KOPT-K1 (cell line): ENCODE data around the gene C2CD3.
A peak's percentile ranks its signal among the peaks of the same experiment; 100 is the strongest.

Experiments
- H3K27ac ChIP-seq: fragments of 200-600 bp; sonication (generic); 2 replicates; pipeline ENCODE4 v1.5.1; 2016; ENCODE audit warnings: antibody characterized with exemption, mild to moderate bottlenecking, low read depth, low read length; ENCODE audit not compliant: poor library complexity, severe bottlenecking
- H3K36me3 ChIP-seq: fragments of 200-600 bp; sonication (generic); 2 replicates; pipeline ENCODE4 v1.5.1; 2017; ENCODE audit warnings: antibody characterized with exemption, mild to moderate bottlenecking, low read length, moderate library complexity; ENCODE audit not compliant: insufficient read depth
- H3K9me3 ChIP-seq: fragments of 200-600 bp; sonication (generic); 2 replicates; pipeline ENCODE4 v1.5.1; 2017; ENCODE audit warnings: antibody characterized with exemption, low read length, mild to moderate bottlenecking; ENCODE audit not compliant: insufficient read depth, poor library complexity, severe bottlenecking

C2CD3 gene

GRCh38 chr11:74179234-74180052 lies 8.6 kb upstream of the C2CD3 start:
- H3K36me3 ChIP-seq = peaks cover 26% of the 10 kb centered on the region
- no peaks in the 10 kb centered on the region for H3K9me3 ChIP-seq
- H3K27ac ChIP-seq = no peak overlapping the region

- H3K9me3 ChIP-seq = no peaks in the 10 kb centered on the region
- no peak overlapping the region for H3K27ac ChIP-seq
- H3K36me3 ChIP-seq = peaks cover 23% of the 10 kb centered on the region
Measured at GRCh38 chr11:74175920-74176319, 5.1 kb upstream of the C2CD3 start.

DNA sequence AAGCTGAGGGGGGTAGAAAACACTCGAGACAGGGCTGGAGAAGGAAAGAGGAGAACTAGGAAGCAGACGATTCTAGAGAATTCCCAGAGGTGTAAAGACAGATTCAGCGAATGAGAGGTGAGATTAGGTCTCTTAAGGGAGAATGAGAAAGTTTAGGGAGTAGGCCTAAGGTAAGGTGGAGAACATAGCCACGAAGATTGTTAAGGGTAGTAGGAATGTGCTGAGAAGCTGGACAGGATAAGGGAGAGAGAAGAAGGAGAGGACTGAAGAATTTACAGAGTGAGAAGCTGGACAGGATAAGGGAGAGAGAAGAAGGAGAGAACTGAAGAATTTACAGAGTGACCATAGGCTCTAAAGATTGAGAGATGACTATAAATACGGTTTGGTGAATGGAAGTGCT lies 1.2 kb upstream of the C2CD3 start:
- no peaks in the 10 kb centered on the region for H3K9me3 ChIP-seq
- peaks cover 33% of the 10 kb centered on the region for H3K36me3 ChIP-seq
- H3K27ac ChIP-seq = peak overlapping the region; percentile 78

GRCh38 chr11:74171630-74171968 lies 797 bp upstream of the C2CD3 start:
- H3K9me3 ChIP-seq = no peaks in the 10 kb centered on the region
- peak overlapping the region; percentile 78 for H3K27ac ChIP-seq
- H3K36me3 ChIP-seq = peaks cover 37% of the 10 kb centered on the region

GRCh38 chr11:74169738-74170458 lies 904 bp downstream of the C2CD3 start:
- Histone ChIP-seq H3K27ac (peak overlapping the region; percentile 78), H3K36me3 (peaks cover 44% of the 10 kb centered on the region), H3K9me3 (no peaks in the 10 kb centered on the region)

GRCh38 chr11:74168838-74169237 lies 2.0 kb downstream of the C2CD3 start:
- Histone ChIP-seq H3K36me3 (peaks cover 47% of the 10 kb centered on the region), H3K27ac (no peak overlapping the region), H3K9me3 (no peaks in the 10 kb centered on the region)

DNA sequence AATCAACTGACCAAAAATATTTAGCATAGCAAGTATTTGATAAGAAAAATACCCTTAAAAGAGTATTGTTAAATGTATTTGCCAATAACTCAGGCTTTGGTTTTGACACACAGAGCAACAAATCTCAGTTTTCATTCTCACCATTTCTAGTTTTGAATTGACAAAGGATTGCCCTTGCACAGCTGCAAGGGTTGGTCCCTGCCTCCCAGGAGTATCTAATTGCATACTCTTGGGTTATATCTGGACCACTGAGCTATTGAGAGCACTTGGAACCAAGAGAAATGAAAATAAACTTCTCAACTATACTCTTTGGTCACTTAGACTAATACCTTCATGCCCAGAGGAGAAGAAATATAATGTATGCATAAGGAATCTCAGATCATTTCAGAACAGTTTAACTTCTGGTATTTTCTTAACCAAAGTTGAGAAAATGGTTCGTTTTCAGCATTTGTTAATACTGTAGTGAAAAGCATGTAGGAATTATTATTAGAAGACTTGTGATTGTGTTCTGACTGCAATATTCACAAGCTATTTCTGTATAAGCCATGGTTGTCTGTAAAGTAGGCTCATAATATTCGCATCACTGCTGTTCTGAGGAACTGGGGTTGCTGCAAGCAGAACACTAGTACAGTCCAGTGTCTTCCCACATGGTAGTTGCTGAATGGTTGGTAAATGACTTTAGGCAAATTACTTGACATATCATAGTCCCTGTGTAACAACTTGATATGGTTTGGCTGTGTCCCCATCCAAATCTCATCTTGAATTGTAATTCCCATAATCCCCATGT lies 7.9 kb downstream of the C2CD3 start:
- no peaks in the 10 kb centered on the region for H3K9me3 ChIP-seq
- H3K27ac ChIP-seq = no peak overlapping the region
- peaks cover 85% of the 10 kb centered on the region for H3K36me3 ChIP-seq

DNA sequence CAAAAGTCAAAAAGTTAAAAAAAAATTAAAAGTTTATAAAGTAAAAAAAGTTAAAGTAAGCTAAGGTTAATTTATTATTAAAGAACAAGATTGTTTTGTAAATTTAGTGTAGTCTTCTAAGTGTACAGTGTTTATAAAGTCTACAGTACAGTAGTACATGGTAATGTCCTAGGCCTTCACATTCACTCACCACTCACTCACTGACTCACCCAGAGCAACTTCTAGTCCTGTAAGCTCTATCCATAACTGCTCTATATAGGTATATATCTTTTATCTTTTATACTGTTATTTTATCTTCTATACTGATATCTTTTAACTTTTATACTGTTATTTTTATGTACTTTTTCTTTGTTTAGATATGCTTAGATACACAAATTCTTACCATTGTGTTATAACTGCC lies 11.2 kb downstream of the C2CD3 start:
- Histone ChIP-seq H3K27ac (no peak overlapping the region), H3K36me3 (peaks cover 75% of the 10 kb centered on the region), H3K9me3 (no peaks in the 10 kb centered on the region)

DNA sequence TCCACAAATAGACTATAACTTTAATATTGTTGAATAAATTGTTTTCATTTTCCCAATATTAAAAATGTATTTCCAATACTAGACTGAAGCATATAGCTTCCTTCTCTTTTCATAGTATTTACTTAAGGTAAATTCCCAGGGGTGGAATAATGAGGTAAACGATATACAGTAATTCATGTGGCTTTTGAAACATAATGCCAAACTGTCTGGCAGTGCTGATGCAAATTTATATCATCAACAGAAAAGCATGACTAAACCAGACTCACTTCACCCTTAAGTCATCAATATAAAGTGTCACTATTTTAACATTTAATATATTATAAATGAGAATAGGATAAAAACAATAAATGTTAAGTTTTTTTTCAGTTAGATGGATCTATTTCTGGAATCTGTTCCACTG lies 13.6 kb downstream of the C2CD3 start:
- H3K36me3 ChIP-seq = peaks cover 69% of the 10 kb centered on the region
- peaks cover 7% of the 10 kb centered on the region for H3K9me3 ChIP-seq
- no peak overlapping the region for H3K27ac ChIP-seq

DNA sequence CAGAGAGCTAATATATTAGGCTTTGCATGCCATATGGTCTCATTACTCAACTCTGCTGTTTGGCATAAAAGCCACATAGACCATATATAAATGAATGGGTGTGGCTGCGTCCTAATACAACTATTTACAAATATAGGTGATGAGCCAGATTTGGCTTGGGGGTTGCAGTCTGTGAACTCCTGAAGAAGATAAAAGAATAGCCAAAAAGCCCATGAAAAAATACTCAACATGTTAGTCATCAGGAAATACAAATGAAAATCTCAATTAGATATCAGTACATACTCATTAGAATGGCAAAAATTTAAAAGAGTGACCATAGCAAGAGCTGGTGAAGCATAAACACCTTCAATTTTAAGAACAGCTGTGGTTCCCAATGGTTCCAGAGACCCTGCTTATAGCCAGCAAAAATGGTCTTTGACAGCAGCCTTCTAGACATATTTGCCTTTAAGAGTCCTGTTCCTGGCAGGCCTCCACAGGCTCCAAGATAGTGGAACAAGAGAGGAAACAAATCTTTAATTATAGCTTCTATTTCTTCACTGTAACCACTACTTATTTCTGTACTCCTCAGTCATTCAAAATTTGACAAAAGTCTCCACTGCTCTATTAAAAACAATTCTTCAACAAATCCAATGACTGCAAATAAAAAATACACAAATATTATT lies 16.1 kb downstream of the C2CD3 start:
- Histone ChIP-seq H3K36me3 (peaks cover 51% of the 10 kb centered on the region), H3K27ac (no peak overlapping the region), H3K9me3 (peaks cover 7% of the 10 kb centered on the region)

DNA sequence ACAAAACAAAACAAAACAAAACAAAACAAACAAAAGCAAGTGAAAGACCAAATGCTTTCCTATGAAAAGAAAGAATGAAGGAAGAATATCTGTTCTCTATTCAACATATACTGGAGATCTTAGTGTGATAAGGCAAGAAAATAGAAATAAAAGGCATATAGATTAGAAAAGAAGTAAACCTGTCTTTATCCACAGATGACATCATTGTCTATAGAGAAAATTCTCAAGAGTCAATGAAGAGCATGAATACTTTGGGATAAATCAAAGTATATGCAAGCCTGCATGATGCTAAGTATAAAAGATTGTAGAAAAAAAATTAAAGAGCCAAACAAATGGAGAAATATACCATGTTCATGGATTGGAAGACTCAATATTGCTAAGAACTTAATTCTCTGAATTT lies 17.6 kb downstream of the C2CD3 start:
- H3K36me3 ChIP-seq = peaks cover 47% of the 10 kb centered on the region

DNA sequence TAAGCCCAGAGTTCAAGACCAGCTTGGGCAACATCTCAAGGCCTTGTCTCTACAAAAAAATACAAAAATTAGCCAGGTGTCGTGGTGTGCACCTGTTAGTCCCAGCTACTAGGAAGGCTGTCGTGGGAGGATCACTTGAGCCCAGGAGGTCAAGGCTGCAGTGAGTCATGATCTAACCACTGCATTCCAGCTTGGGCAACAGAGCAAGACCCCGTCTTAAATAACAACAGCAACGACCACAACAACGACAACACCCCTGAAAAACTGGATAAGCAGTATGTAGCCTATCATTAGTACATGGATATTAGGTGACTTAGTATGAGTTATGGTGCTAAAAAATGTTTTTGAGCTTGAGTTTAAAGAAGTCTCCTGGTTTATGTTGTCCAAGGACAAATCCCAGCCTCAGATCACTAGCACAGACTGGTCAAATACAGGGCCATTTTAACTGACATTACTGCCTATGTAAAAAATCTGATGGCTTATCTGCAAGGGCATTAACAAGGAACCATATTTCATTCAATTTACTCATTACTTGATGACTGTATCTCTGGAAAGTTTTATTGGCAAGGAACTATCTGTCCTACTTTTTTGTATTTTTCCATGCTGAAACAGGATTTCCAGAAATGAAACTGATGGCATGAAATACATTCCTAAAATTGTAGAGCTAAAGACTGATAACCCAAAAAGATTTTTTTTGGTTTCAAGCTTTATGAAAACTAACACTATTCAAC lies 23.4 kb downstream of the C2CD3 start:
- Histone ChIP-seq H3K27ac (no peak overlapping the region), H3K9me3 (no peaks in the 10 kb centered on the region), H3K36me3 (peaks cover 15% of the 10 kb centered on the region)

More for the DNA sequence above, 17.6 kb downstream of the C2CD3 start:
- no peak overlapping the region for H3K27ac ChIP-seq
- peaks cover 7% of the 10 kb centered on the region for H3K9me3 ChIP-seq

DNA sequence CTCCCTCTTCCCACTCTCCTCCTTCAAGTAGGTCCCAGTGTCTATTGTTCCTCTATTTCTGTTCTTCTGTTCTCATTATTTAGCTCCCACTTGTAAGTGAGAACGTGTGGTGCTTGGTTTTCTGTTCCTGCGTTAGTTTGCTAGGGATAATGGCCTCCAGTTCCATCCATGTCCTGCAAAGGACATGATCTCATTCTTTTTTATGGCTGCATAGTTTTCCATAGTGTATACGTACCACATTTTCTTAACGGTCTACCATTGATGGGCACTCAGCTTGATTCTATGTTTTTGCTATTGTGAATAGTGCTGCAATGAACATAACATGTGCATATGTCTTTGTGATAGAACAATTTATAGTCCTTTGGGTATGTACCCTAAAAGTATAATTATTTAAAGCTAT lies 26.2 kb downstream of the C2CD3 start:
- peaks cover 11% of the 10 kb centered on the region for H3K36me3 ChIP-seq
- H3K9me3 ChIP-seq = no peaks in the 10 kb centered on the region

DNA sequence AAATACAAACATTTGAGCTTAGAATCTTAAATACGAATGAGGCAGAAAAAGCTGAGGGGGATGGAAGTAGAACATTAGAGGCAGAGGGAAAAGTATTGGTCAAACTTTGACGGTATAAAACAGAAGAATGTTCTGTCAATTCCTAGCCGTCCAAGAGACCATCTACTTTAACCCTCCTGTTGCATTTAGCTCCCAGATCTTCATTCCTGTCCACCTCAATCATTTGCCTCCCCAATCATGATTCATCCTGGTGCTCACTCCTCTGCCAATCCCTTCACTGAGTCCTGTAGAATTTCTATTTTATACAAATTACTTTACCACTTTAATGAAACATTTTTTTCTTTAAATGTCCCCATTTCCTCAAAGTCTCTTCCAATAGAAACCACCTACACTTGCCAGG lies 28.2 kb downstream of the C2CD3 start:
- no peaks in the 10 kb centered on the region for H3K9me3 ChIP-seq
- no peak overlapping the region for H3K27ac ChIP-seq
- H3K36me3 ChIP-seq = peaks cover 28% of the 10 kb centered on the region

More for the DNA sequence above, 26.2 kb downstream of the C2CD3 start:
- no peak overlapping the region for H3K27ac ChIP-seq
